ENCODE data around the gene VPS35. TPM values are rescaled to one million over a fixed set of nuclear protein-coding genes. Genes with fewer than 3 reads are reported as not detected.

VPS35 gene
- total RNA-seq, 1 experiment from 2014 or later, result 72.1 TPM

Other genes with a start within 250 kb of the VPS35 start
- gene SHCBP1, start 67.8 kb downstream of the VPS35 start, total RNA-seq (2021), result 15.4 to 20.2 TPM (median 15.7 TPM) in 3 replicates
- gene ORC6, start 481 bp upstream of the VPS35 start, total RNA-seq (2021), result 71.8 to 76.1 TPM (median 71.9 TPM) in 3 replicates
- 0.30 to 0.79 TPM (median 0.41 TPM) in 3 replicates for gene MYLK3, start 59.2 kb upstream of the VPS35 start, total RNA-seq (2021)
- gene C16orf87, start 142.0 kb upstream of the VPS35 start, total RNA-seq (2021), result 21.8 to 22.5 TPM (median 22.5 TPM) in 3 replicates
- 61.0 to 81.8 TPM (median 63.1 TPM) in 3 replicates for gene GPT2, start 195.2 kb upstream of the VPS35 start, total RNA-seq (2021)

All from WTC11 (cell line).